K562 (cell line): Measurements from ENCODE around the gene GALNT7. TPM values are rescaled to one million over a fixed set of nuclear protein-coding genes. Genes with fewer than 3 reads are reported as not detected.

Experiments used
- BMI1 ChIP-seq: fragments of 150-350 bp; IDR thresholded peaks from 2 replicates; pipeline ENCODE4 v1.6.1; 2014; ENCODE audit warnings: low read length
- HMBOX1 ChIP-seq: sonication (generic); IDR thresholded peaks from 2 replicates; pipeline ENCODE4 v1.6.1; 2016
- POLR3G ChIP-seq: IDR thresholded peaks from 2 replicates; pipeline ENCODE4 v1.6.1; 2011; ENCODE audit not compliant: insufficient read length, insufficient replicate concordance; ENCODE audit errors: extremely low read depth
- RNF2 ChIP-seq: sonication (generic); IDR thresholded peaks from 2 replicates; pipeline ENCODE4 v1.6.1; 2016
- SMC3 ChIP-seq: conservative IDR thresholded peaks from 2 replicates; pipeline ENCODE4 v1.6.1; 2011; ENCODE audit warnings: low read depth, low read length, improper control_type of control experiment; ENCODE audit not compliant: insufficient read depth
- SREBF1 ChIP-seq: fragments of 150-350 bp; IDR thresholded peaks from 2 replicates; pipeline ENCODE4 v1.6.1; 2014; ENCODE audit warnings: antibody characterized with exemption, low read depth, low read length, borderline replicate concordance
- ZBTB49 ChIP-seq: sonication (generic); formaldehyde crosslinking; IDR thresholded peaks from 2 replicates; pipeline ENCODE4 v1.8.0; 2022; ENCODE audit warnings: missing genetic modification reagents, mild to moderate bottlenecking, borderline replicate concordance
- ZNF764 ChIP-seq: fragments of 250-450 bp; sonication (Bioruptor Pico); IDR thresholded peaks from 2 replicates; pipeline ENCODE4 v1.4.0; 2020; ENCODE audit warnings: low read depth, mild to moderate bottlenecking, moderate library complexity
- ZNF830 ChIP-seq: fragments of 250-450 bp; sonication (Bioruptor Pico); IDR thresholded peaks from 2 replicates; pipeline ENCODE4 v1.5.0; 2021; ENCODE audit warnings: mild to moderate bottlenecking
- polyA plus RNA-seq, 8 experiments: library from polyadenylated mRNA; depleted of rRNA in 4 of 8; stranded (reverse) in 5 of 8; unstranded in 3 of 8; fragments of >200 nt; fragmentation: Nextera tagmentation in 2 of 8; fragmentation: Illumina TruSeq in 1 of 8; extraction: Ambion mirVana in 2 of 8; extraction: Trizol in 1 of 8; gene quantifications; 2 replicates each; pipeline versions ENCODE4 v1.2.1 to v1.2.3, GENCODE V29; 2011 to 2014; ENCODE audit warnings: inconsistent platforms in 1 of 8, missing spikeins in 1 of 8
- total RNA-seq, 7 experiments: library from RNA; depleted of rRNA in 6 of 7; stranded (reverse); fragments of >200 nt in 6 of 7; fragmentation: Illumina TruSeq in 2 of 7; extraction: Trizol in 2 of 7; gene quantifications; 2 replicates each; pipeline versions ENCODE4 v1.2.1 to v1.2.3, GENCODE V29; 2011 to 2021; ENCODE audit warnings: low replicate concordance in 1 of 7
- TF ChIP-seq, protein P1 (sequence below): fragments of 250-450 bp; sonication (Bioruptor Pico); IDR thresholded peaks from 2 replicates; pipeline ENCODE4 v1.8.0; 2021; ENCODE audit warnings: moderate library complexity, mild to moderate bottlenecking, inconsistent platforms
- TF ChIP-seq, protein P2 (sequence below): fragments of 450-650 bp; IDR thresholded peaks from 2 replicates; pipeline ENCODE4 v1.6.1; 2018; ENCODE audit not compliant: partially characterized antibody
- TF ChIP-seq, protein P3 (sequence below): fragments of 450-650 bp; IDR thresholded peaks from 2 replicates; pipeline ENCODE4 v1.6.1; 2016; ENCODE audit warnings: borderline replicate concordance
- TF ChIP-seq, protein P4 (sequence below): fragments of 450-650 bp; formaldehyde crosslinking; IDR thresholded peaks from 2 replicates; pipeline ENCODE4 v1.4.0; 2022; ENCODE audit warnings: missing genetic modification characterization
- TF ChIP-seq, protein P5 (sequence below): fragments of 200-800 bp; sonication (Bioruptor generic); IDR thresholded peaks from 2 replicates; pipeline ENCODE4 v1.6.1; 2017; ENCODE audit warnings: missing genetic modification characterization, missing compliant biosample characterization

GALNT7 gene
- total and polyA plus RNA-seq, 9 of the 15 experiments (the other 6 are each of a cell fraction or from before 2014, with no cell fraction given) = 16.7 to 38.7 (median 31.1) TPM

- TF ChIP-seq, protein P1, sequence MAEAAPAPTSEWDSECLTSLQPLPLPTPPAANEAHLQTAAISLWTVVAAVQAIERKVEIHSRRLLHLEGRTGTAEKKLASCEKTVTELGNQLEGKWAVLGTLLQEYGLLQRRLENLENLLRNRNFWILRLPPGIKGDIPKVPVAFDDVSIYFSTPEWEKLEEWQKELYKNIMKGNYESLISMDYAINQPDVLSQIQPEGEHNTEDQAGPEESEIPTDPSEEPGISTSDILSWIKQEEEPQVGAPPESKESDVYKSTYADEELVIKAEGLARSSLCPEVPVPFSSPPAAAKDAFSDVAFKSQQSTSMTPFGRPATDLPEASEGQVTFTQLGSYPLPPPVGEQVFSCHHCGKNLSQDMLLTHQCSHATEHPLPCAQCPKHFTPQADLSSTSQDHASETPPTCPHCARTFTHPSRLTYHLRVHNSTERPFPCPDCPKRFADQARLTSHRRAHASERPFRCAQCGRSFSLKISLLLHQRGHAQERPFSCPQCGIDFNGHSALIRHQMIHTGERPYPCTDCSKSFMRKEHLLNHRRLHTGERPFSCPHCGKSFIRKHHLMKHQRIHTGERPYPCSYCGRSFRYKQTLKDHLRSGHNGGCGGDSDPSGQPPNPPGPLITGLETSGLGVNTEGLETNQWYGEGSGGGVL (CRISPR knock-in tag) = no peak
- TF ChIP-seq ZNF764 (CRISPR knock-in tag) (no peak), ZNF830 (CRISPR knock-in tag) (no peak), SMC3 (no peak), SREBF1 (no peak), HMBOX1 (no peak), RNF2 (0 out of 2 replicates have a peak, but pooled peaks have one; percentile 5), POLR3G (no peak), ZBTB49 (no peak), BMI1 (no peak)
- TF ChIP-seq, protein P2, sequence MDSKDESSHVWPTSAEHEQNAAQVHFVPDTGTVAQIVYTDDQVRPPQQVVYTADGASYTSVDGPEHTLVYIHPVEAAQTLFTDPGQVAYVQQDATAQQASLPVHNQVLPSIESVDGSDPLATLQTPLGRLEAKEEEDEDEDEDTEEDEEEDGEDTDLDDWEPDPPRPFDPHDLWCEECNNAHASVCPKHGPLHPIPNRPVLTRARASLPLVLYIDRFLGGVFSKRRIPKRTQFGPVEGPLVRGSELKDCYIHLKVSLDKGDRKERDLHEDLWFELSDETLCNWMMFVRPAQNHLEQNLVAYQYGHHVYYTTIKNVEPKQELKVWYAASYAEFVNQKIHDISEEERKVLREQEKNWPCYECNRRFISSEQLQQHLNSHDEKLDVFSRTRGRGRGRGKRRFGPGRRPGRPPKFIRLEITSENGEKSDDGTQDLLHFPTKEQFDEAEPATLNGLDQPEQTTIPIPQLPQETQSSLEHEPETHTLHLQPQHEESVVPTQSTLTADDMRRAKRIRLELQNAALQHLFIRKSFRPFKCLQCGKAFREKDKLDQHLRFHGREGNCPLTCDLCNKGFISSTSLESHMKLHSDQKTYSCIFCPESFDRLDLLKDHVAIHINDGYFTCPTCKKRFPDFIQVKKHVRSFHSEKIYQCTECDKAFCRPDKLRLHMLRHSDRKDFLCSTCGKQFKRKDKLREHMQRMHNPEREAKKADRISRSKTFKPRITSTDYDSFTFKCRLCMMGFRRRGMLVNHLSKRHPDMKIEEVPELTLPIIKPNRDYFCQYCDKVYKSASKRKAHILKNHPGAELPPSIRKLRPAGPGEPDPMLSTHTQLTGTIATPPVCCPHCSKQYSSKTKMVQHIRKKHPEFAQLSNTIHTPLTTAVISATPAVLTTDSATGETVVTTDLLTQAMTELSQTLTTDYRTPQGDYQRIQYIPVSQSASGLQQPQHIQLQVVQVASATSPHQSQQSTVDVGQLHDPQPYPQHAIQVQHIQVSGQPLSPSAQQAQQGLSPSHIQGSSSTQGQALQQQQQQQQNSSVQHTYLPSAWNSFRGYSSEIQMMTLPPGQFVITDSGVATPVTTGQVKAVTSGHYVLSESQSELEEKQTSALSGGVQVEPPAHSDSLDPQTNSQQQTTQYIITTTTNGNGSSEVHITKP = no peak
- TF ChIP-seq, protein P3, sequence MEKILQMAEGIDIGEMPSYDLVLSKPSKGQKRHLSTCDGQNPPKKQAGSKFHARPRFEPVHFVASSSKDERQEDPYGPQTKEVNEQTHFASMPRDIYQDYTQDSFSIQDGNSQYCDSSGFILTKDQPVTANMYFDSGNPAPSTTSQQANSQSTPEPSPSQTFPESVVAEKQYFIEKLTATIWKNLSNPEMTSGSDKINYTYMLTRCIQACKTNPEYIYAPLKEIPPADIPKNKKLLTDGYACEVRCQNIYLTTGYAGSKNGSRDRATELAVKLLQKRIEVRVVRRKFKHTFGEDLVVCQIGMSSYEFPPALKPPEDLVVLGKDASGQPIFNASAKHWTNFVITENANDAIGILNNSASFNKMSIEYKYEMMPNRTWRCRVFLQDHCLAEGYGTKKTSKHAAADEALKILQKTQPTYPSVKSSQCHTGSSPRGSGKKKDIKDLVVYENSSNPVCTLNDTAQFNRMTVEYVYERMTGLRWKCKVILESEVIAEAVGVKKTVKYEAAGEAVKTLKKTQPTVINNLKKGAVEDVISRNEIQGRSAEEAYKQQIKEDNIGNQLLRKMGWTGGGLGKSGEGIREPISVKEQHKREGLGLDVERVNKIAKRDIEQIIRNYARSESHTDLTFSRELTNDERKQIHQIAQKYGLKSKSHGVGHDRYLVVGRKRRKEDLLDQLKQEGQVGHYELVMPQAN = no peak
- TF ChIP-seq, protein P4, sequence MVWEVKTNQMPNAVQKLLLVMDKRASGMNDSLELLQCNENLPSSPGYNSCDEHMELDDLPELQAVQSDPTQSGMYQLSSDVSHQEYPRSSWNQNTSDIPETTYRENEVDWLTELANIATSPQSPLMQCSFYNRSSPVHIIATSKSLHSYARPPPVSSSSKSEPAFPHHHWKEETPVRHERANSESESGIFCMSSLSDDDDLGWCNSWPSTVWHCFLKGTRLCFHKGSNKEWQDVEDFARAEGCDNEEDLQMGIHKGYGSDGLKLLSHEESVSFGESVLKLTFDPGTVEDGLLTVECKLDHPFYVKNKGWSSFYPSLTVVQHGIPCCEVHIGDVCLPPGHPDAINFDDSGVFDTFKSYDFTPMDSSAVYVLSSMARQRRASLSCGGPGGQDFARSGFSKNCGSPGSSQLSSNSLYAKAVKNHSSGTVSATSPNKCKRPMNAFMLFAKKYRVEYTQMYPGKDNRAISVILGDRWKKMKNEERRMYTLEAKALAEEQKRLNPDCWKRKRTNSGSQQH (CRISPR knock-in tag) = no peak
- TF ChIP-seq, protein P5, sequence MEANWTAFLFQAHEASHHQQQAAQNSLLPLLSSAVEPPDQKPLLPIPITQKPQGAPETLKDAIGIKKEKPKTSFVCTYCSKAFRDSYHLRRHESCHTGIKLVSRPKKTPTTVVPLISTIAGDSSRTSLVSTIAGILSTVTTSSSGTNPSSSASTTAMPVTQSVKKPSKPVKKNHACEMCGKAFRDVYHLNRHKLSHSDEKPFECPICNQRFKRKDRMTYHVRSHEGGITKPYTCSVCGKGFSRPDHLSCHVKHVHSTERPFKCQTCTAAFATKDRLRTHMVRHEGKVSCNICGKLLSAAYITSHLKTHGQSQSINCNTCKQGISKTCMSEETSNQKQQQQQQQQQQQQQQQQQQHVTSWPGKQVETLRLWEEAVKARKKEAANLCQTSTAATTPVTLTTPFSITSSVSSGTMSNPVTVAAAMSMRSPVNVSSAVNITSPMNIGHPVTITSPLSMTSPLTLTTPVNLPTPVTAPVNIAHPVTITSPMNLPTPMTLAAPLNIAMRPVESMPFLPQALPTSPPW (CRISPR knock-in tag) = peak; percentile 84
These were observed 201.5 kb downstream of the GALNT7 start (continued) for GRCh38 chr4:173370130-173370476.
